Right forelimb (tissue), 1 donor: Measurements from ENCODE around the gene MEAF6.

ENCODE experiments used
- DNase-seq: peaks from one replicate; pipeline ENCODE4 v3.0.0-alpha.2; 2018

Gene MEAF6

GRCh38 chr1:37472281-37472680 lies 42.3 kb downstream of the MEAF6 start:
- no peak for DNase-seq

GRCh38 chr1:37471345-37472231 lies 43.0 kb downstream of the MEAF6 start:
- no peak for DNase-seq

- no peak for DNase-seq
Observed at GRCh38 chr1:37469386-37469785, 45.2 kb downstream of the MEAF6 start.

GRCh38 chr1:37468037-37468436 lies 46.5 kb downstream of the MEAF6 start:
- DNase-seq = no peak

- DNase-seq = no peak
Observed at GRCh38 chr1:37465593-37466517, 48.7 kb downstream of the MEAF6 start.

GRCh38 chr1:37464443-37464842 lies 50.1 kb downstream of the MEAF6 start:
- DNase-seq = no peak

GRCh38 chr1:37461698-37462436 lies 52.7 kb downstream of the MEAF6 start:
- no peak for DNase-seq

GRCh38 chr1:37458551-37458950 lies 56.0 kb downstream of the MEAF6 start:
- no peak for DNase-seq

- DNase-seq = no peak
Observed at GRCh38 chr1:37456614-37457013, 58.0 kb downstream of the MEAF6 start.

- no peak for DNase-seq
Observed at GRCh38 chr1:37455516-37455915, 59.0 kb downstream of the MEAF6 start.

GRCh38 chr1:37453647-37454046 lies 60.9 kb downstream of the MEAF6 start:
- no peak for DNase-seq

GRCh38 chr1:37452416-37452815 lies 62.1 kb downstream of the MEAF6 start:
- DNase-seq = no peak

- no peak for DNase-seq
Observed at GRCh38 chr1:37449936-37450335, 64.6 kb downstream of the MEAF6 start.

GRCh38 chr1:37448691-37449417 lies 65.7 kb downstream of the MEAF6 start:
- DNase-seq = no peak

- DNase-seq = no peak
Observed at GRCh38 chr1:37448185-37448584, 66.4 kb downstream of the MEAF6 start.

- no peak for DNase-seq
Observed at GRCh38 chr1:37446874-37447273, 67.7 kb downstream of the MEAF6 start.

GRCh38 chr1:37442644-37443043 lies 71.9 kb downstream of the MEAF6 start:
- no peak for DNase-seq
